Stomach smooth muscle (tissue), 2 donors: ENCODE measurements around the gene PCP4.

Experiments
- H3K27ac ChIP-seq: one replicate; pipeline ENCODE4 v1.7.0; 2013; ENCODE audit warnings: mild to moderate bottlenecking, low read length, inconsistent platforms
- H3K27me3 ChIP-seq, 2 donors: one replicate each; pipeline ENCODE4 v1.7.0; 2013; ENCODE audit warnings: low read length in 2 of 2; ENCODE audit not compliant: insufficient read depth in 2 of 2, control insufficient read depth in 1 of 2
- H3K36me3 ChIP-seq, 2 donors: one replicate each; pipeline ENCODE4 v1.7.0; 2013; ENCODE audit warnings: low read length in 2 of 2; ENCODE audit not compliant: control insufficient read depth in 2 of 2, insufficient read depth in 2 of 2
- H3K4me1 ChIP-seq: one replicate; pipeline ENCODE4 v1.7.0; 2013; ENCODE audit warnings: low read length; ENCODE audit not compliant: control insufficient read depth, insufficient read depth
- H3K4me3 ChIP-seq, 2 donors: one replicate each; pipeline ENCODE4 v1.7.0; 2013; ENCODE audit warnings: low read length in 2 of 2
- H3K9ac ChIP-seq, 2 donors: one replicate each; pipeline ENCODE4 v1.7.0; 2013; ENCODE audit warnings: low read length in 2 of 2, mild to moderate bottlenecking in 1 of 2
- H3K9me3 ChIP-seq, 2 donors: one replicate each; pipeline ENCODE4 v1.7.0; 2013; ENCODE audit warnings: low read length in 2 of 2; ENCODE audit not compliant: control insufficient read depth in 2 of 2
- donor health status: healthy.
- donor health status: Pancreatic carcinoma.

Gene PCP4

GRCh38 chr21:39951183-39952101 lies 84.2 kb downstream of the PCP4 start:
- no peak overlapping the region for H3K27ac ChIP-seq
- no peaks in the 10 kb centered on the region for H3K27me3 ChIP-seq
- no peaks in the 10 kb centered on the region for H3K9me3 ChIP-seq

GRCh38 chr21:39952265-39952664 lies 85.0 kb downstream of the PCP4 start:
- H3K4me1 ChIP-seq = peaks cover 11% of the 10 kb centered on the region
- no peaks in the 10 kb centered on the region for H3K36me3 ChIP-seq
- H3K4me3 ChIP-seq = no peak overlapping the region
- no peak overlapping the region for H3K27ac ChIP-seq
- no peak overlapping the region for H3K9ac ChIP-seq
- H3K9me3 ChIP-seq = no peaks in the 10 kb centered on the region
- H3K27me3 ChIP-seq = no peaks in the 10 kb centered on the region

More at GRCh38 chr21:39951183-39952101, 84.2 kb downstream of the PCP4 start:
- H3K4me1 ChIP-seq = peaks cover 5% of the 10 kb centered on the region
- H3K9ac ChIP-seq = no peak overlapping the region
- no peaks in the 10 kb centered on the region for H3K36me3 ChIP-seq
- H3K4me3 ChIP-seq = no peak overlapping the region

- Histone ChIP-seq H3K27me3 (no peaks in the 10 kb centered on the region), H3K9ac (no peak overlapping the region), H3K4me3 (no peak overlapping the region), H3K27ac (no peak overlapping the region), H3K9me3 (no peaks in the 10 kb centered on the region), H3K4me1 (peaks cover 11% of the 10 kb centered on the region), H3K36me3 (no peaks in the 10 kb centered on the region)
Measured at GRCh38 chr21:39954570-39954969, 87.3 kb downstream of the PCP4 start.

GRCh38 chr21:39955326-39955725 lies 88.1 kb downstream of the PCP4 start:
- Histone ChIP-seq H3K36me3 (no peaks in the 10 kb centered on the region), H3K4me3 (no peak overlapping the region), H3K27me3 (no peaks in the 10 kb centered on the region), H3K9ac (no peak overlapping the region), H3K4me1 (peaks cover 11% of the 10 kb centered on the region), H3K27ac (no peak overlapping the region), H3K9me3 (no peaks in the 10 kb centered on the region)

GRCh38 chr21:39956586-39956985 lies 89.3 kb downstream of the PCP4 start:
- no peaks in the 10 kb centered on the region for H3K27me3 ChIP-seq
- H3K36me3 ChIP-seq = no peaks in the 10 kb centered on the region
- peaks cover 8% of the 10 kb centered on the region for H3K4me1 ChIP-seq
- H3K4me3 ChIP-seq = no peak overlapping the region
- no peak overlapping the region for H3K27ac ChIP-seq
- H3K9ac ChIP-seq = no peak overlapping the region
- no peaks in the 10 kb centered on the region for H3K9me3 ChIP-seq

GRCh38 chr21:39958731-39959130 lies 91.5 kb downstream of the PCP4 start:
- Histone ChIP-seq H3K4me1 (peaks cover 8% of the 10 kb centered on the region), H3K4me3 (no peak overlapping the region), H3K36me3 (no peaks in the 10 kb centered on the region), H3K27me3 (no peaks in the 10 kb centered on the region), H3K27ac (no peak overlapping the region), H3K9ac (no peak overlapping the region), H3K9me3 (no peaks in the 10 kb centered on the region)

GRCh38 chr21:39961251-39961650 lies 94.0 kb downstream of the PCP4 start:
- no peak overlapping the region for H3K4me3 ChIP-seq
- H3K4me1 ChIP-seq = peaks cover 6% of the 10 kb centered on the region
- H3K36me3 ChIP-seq = no peaks in the 10 kb centered on the region
- H3K9me3 ChIP-seq = no peaks in the 10 kb centered on the region
- H3K27ac ChIP-seq = no peak overlapping the region
- no peaks in the 10 kb centered on the region for H3K27me3 ChIP-seq
- no peak overlapping the region for H3K9ac ChIP-seq

GRCh38 chr21:39965026-39965425 lies 97.8 kb downstream of the PCP4 start:
- Histone ChIP-seq H3K4me3 (no peak overlapping the region), H3K4me1 (no peaks in the 10 kb centered on the region), H3K27ac (no peak overlapping the region), H3K27me3 (no peaks in the 10 kb centered on the region), H3K9ac (no peak overlapping the region), H3K36me3 (no peaks in the 10 kb centered on the region), H3K9me3 (no peaks in the 10 kb centered on the region)

GRCh38 chr21:39966786-39967185 lies 99.5 kb downstream of the PCP4 start:
- Histone ChIP-seq H3K4me1 (peaks cover 2% of the 10 kb centered on the region), H3K27ac (no peak overlapping the region), H3K27me3 (no peaks in the 10 kb centered on the region), H3K4me3 (no peak overlapping the region), H3K36me3 (no peaks in the 10 kb centered on the region), H3K9me3 (no peaks in the 10 kb centered on the region), H3K9ac (no peak overlapping the region)

- no peaks in the 10 kb centered on the region for H3K36me3 ChIP-seq
- H3K27me3 ChIP-seq = no peaks in the 10 kb centered on the region
- H3K27ac ChIP-seq = no peak overlapping the region
Measured at GRCh38 chr21:39968010-39968409, 100.8 kb downstream of the PCP4 start.

GRCh38 chr21:39969691-39970364 lies 102.6 kb downstream of the PCP4 start:
- Histone ChIP-seq H3K27ac (no peak overlapping the region), H3K4me1 (peaks cover 2% of the 10 kb centered on the region), H3K9me3 (no peaks in the 10 kb centered on the region), H3K4me3 (no peak overlapping the region), H3K9ac (no peak overlapping the region), H3K27me3 (no peaks in the 10 kb centered on the region), H3K36me3 (no peaks in the 10 kb centered on the region)

More at GRCh38 chr21:39968010-39968409, 100.8 kb downstream of the PCP4 start:
- peaks cover 2% of the 10 kb centered on the region for H3K4me1 ChIP-seq
- H3K4me3 ChIP-seq = no peak overlapping the region
- H3K9ac ChIP-seq = no peak overlapping the region
- H3K9me3 ChIP-seq = no peaks in the 10 kb centered on the region
